ENCODE measurements around the gene LIG3.

GRCh38 chr17:35044181-35044580 is 63.9 kb downstream of the LIG3 start:
- TF ChIP-seq CTCF (IDR thresholded peaks at IDR 0.05; ENCODE audit: borderline replicate concordance, extremely low read depth, low read length, poor library complexity, severe bottlenecking) (no peak), EZH2 (IDR thresholded peaks at IDR 0.05; ENCODE audit: borderline replicate concordance, low read depth, low read length, severe bottlenecking) (no peak)
